NK-92 (cell line): ENCODE data around the gene ATP9A.
"Not testable (repeated sequence)": the region's sequence is repeated elsewhere in the genome, so short reads cannot be mapped to it uniquely, and the experiment has no call there.

ENCODE experiments used
- DNase-seq: peaks from one replicate; lab custom pipeline; 2025; ENCODE audit not compliant: unreplicated experiment; lab: John Stamatoyannopoulos, UW

The ATP9A gene

GRCh38 chr20:51579137-51579536 lies 189.1 kb downstream of the ATP9A start:
- DNase-seq = no peak

GRCh38 chr20:51578145-51578459 lies 190.1 kb downstream of the ATP9A start:
- no peak for DNase-seq

- DNase-seq = no peak
Measured at GRCh38 chr20:51577432-51578144, 190.6 kb downstream of the ATP9A start.

- no peak for DNase-seq
Measured at GRCh38 chr20:51575486-51575885, 192.7 kb downstream of the ATP9A start.

GRCh38 chr20:51574248-51575033 lies 193.7 kb downstream of the ATP9A start:
- no peak for DNase-seq

- DNase-seq = no peak
Measured at GRCh38 chr20:51573576-51574243, 194.5 kb downstream of the ATP9A start.

- no peak for DNase-seq
Measured at GRCh38 chr20:51571460-51571794, 196.8 kb downstream of the ATP9A start.

- DNase-seq = no peak
Measured at GRCh38 chr20:51570739-51571459, 197.3 kb downstream of the ATP9A start.

GRCh38 chr20:51569815-51570738 lies 198.1 kb downstream of the ATP9A start:
- DNase-seq = no peak

GRCh38 chr20:51568533-51568932 lies 199.7 kb downstream of the ATP9A start:
- not testable (repeated sequence) for DNase-seq

- no peak for DNase-seq
Measured at GRCh38 chr20:51567622-51568021, 200.6 kb downstream of the ATP9A start.

- no peak for DNase-seq
Measured at GRCh38 chr20:51566594-51566993, 201.6 kb downstream of the ATP9A start.

GRCh38 chr20:51565298-51566144 lies 202.7 kb downstream of the ATP9A start:
- no peak for DNase-seq

GRCh38 chr20:51563486-51564332 lies 204.5 kb downstream of the ATP9A start:
- DNase-seq = no peak

GRCh38 chr20:51563174-51563485 lies 205.1 kb downstream of the ATP9A start:
- DNase-seq = no peak

GRCh38 chr20:51562332-51563173 lies 205.6 kb downstream of the ATP9A start:
- DNase-seq = no peak

- no peak for DNase-seq
Measured at GRCh38 chr20:51562027-51562331, 206.2 kb downstream of the ATP9A start.
